Mesendoderm (in vitro differentiated cells): ENCODE measurements around the gene CTNNA1.
"Not testable (repeated sequence)": the region's sequence is repeated elsewhere in the genome, so short reads cannot be mapped to it uniquely, and the experiment has no call there.

Experiments used
- DNase-seq: peaks from one replicate; pipeline ENCODE4 v3.0.0; 2013
- H2AK5ac ChIP-seq: 2 replicates; pipeline ENCODE4 v1.6.1; 2013; ENCODE audit warnings: low read length, inconsistent platforms
- H2BK120ac ChIP-seq: 2 replicates; pipeline ENCODE4 v1.6.1; 2013; ENCODE audit warnings: low read depth, mild to moderate bottlenecking, low read length, moderate library complexity, mixed read lengths
- H2BK15ac ChIP-seq: replicated peaks from 2 replicates; pipeline ENCODE4 v1.6.1; 2013; ENCODE audit warnings: low read depth, mild to moderate bottlenecking, moderate library complexity
- H2BK5ac ChIP-seq: 2 replicates; pipeline ENCODE4 v1.6.1; 2013; ENCODE audit warnings: low read length, inconsistent platforms
- H3K18ac ChIP-seq: 2 replicates; pipeline ENCODE4 v1.6.1; 2013; ENCODE audit warnings: mild to moderate bottlenecking, low read length, mixed read lengths
- H3K23ac ChIP-seq: one replicate; pipeline ENCODE4 v1.6.1; 2013; ENCODE audit warnings: low read length
- H3K27ac ChIP-seq: 2 replicates; pipeline ENCODE4 v1.5.1; 2013; ENCODE audit warnings: low read depth, mild to moderate bottlenecking, inconsistent platforms, low read length, moderate library complexity
- H3K27me3 ChIP-seq: 2 replicates; pipeline ENCODE4 v1.6.1; 2013; ENCODE audit warnings: low read length, control low read depth, mild to moderate bottlenecking, inconsistent platforms; ENCODE audit not compliant: insufficient read depth, poor library complexity
- H3K36me3 ChIP-seq: 2 replicates; pipeline ENCODE4 v1.6.1; 2013; ENCODE audit warnings: low read length, inconsistent platforms; ENCODE audit not compliant: control insufficient read depth, insufficient read depth
- H3K4ac ChIP-seq: one replicate; pipeline ENCODE4 v1.6.1; 2013; ENCODE audit warnings: low read depth, mild to moderate bottlenecking, low read length, moderate library complexity
- H3K4me1 ChIP-seq: 2 replicates; pipeline ENCODE4 v1.6.1; 2013; ENCODE audit warnings: low read depth, low read length, inconsistent platforms; ENCODE audit not compliant: control insufficient read depth
- H3K4me2 ChIP-seq: 2 replicates; pipeline ENCODE4 v1.6.1; 2013; ENCODE audit warnings: low read length
- H3K4me3 ChIP-seq: 2 replicates; pipeline ENCODE4 v1.5.1; 2013; ENCODE audit warnings: mild to moderate bottlenecking, low read length
- H3K56ac ChIP-seq: one replicate; pipeline ENCODE4 v1.6.1; 2013; ENCODE audit warnings: low read length
- H3K79me1 ChIP-seq: 2 replicates; pipeline ENCODE4 v1.6.1; 2013; ENCODE audit warnings: low read length, inconsistent platforms
- H3K79me2 ChIP-seq: 2 replicates; pipeline ENCODE4 v1.6.1; 2013; ENCODE audit warnings: mild to moderate bottlenecking, low read length; ENCODE audit not compliant: control insufficient read depth, insufficient read depth
- H3K9ac ChIP-seq: 2 replicates; pipeline ENCODE4 v1.6.1; 2013; ENCODE audit warnings: low read length, inconsistent platforms
- H4K5ac ChIP-seq: one replicate; pipeline ENCODE4 v1.6.1; 2013; ENCODE audit warnings: low read length
- H4K8ac ChIP-seq: one replicate; pipeline ENCODE4 v1.6.1; 2013; ENCODE audit warnings: low read depth, mild to moderate bottlenecking, control low read depth, low read length, moderate library complexity
- WGBS: extraction: QIAGEN DNeasy Blood & Tissue Kit; methylation state at CpG from one replicate; pipeline ENCODE4 v1.1.7; 2013; ENCODE audit warnings: low lambda C conversion rate, missing lambda C conversion rate; ENCODE audit not compliant: insufficient coverage; ENCODE audit errors: extremely low coverage; 5-methylcytosine and 5-hydroxymethylcytosine counted together

Gene CTNNA1

DNA sequence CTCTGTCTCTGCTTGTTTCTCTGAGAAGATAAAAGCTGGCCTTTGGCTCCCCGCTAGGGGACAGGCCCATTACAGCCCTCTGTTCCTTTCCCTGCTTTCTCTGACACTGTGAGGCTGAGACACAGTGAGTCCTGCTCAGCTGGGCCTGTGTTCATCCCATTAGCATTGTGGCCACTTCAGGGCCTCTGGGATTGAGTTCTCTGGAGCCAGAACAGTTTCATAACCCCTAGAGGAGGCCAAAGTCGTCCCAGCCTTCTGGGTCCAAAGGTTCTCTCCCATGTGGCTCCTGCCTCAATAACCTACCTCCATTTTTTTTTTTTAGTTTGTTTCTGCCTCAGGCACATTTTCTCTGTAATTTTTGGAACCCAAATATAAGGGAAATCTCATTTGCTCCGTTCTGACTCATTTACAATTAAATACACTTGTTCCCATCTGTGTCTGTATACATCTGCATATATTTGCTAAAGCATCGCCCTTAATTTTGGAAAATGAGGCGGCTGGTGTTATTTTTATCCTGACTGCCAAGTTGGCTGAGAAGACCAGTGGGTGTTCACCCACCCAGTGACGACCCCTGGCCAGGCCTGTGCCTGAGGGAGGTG, 27.3 kb upstream of the CTNNA1 start:
- H2AK5ac ChIP-seq, result no peak overlapping the region
- H2BK15ac ChIP-seq, result peak overlapping the region; percentile 20

DNA sequence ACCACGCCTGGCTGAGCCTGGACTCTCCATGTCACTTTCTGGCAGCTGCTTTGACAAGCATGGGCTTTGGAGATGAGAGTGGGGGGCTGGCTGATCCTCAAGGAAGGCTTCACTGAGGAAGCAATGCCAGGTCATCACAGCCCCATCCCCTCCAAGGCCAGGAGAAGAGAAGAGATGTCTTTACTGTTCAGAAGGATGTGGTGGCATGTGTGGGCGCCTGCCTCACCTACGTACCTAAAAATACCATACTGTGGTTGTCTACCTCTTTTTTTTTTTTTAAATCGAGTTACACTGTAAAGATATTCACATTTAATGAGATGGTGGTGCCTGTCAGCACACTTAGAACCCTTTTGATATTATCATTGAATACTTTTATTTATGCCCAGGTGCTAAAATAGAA, 26.4 kb upstream of the CTNNA1 start:
- Histone ChIP-seq H4K8ac (no peak overlapping the region), H3K27ac (no peak overlapping the region), H3K4me1 (peaks cover 9% of the 10 kb centered on the region), H3K23ac (peak overlapping the region; percentile 36), H3K27me3 (no peaks in the 10 kb centered on the region), H2BK5ac (no peak overlapping the region), H2BK15ac (no peak overlapping the region), H2BK120ac (no peak overlapping the region), H4K5ac (no peak overlapping the region), H3K36me3 (no peaks in the 10 kb centered on the region), H3K4me3 (no peak overlapping the region), H2AK5ac (no peak overlapping the region), H3K79me1 (no peaks in the 10 kb centered on the region), H3K79me2 (no peaks in the 10 kb centered on the region), H3K56ac (no peak overlapping the region), H3K4ac (no peak overlapping the region), H3K9ac (no peak overlapping the region), H3K4me2 (no peak overlapping the region), H3K18ac (no peak overlapping the region)
- no peak for DNase-seq
- WGBS, result no CpG with 5 or more reads among the region's 4 CpGs

More for the DNA sequence above, 27.3 kb upstream of the CTNNA1 start:
- peak overlapping the region; percentile 52 for H3K56ac ChIP-seq
- no peak overlapping the region for H3K27ac ChIP-seq
- no peaks in the 10 kb centered on the region for H3K79me2 ChIP-seq
- H3K4me1 ChIP-seq, result peaks cover 9% of the 10 kb centered on the region
- no peak overlapping the region for H3K18ac ChIP-seq
- H4K8ac ChIP-seq, result no peak overlapping the region
- no peak overlapping the region for H2BK5ac ChIP-seq
- peak overlapping the region; percentile 30 for H3K9ac ChIP-seq
- H3K79me1 ChIP-seq, result no peaks in the 10 kb centered on the region
- H3K23ac ChIP-seq, result no peak overlapping the region
- no CpG with 5 or more reads among the region's 6 CpGs for WGBS
- no peak overlapping the region for H2BK120ac ChIP-seq
- H3K4me3 ChIP-seq, result no peak overlapping the region
- H3K4me2 ChIP-seq, result no peak overlapping the region
- no peak overlapping the region for H4K5ac ChIP-seq
- H3K27me3 ChIP-seq, result no peaks in the 10 kb centered on the region
- H3K4ac ChIP-seq, result peak overlapping the region; percentile 70
- H3K36me3 ChIP-seq, result no peaks in the 10 kb centered on the region
- DNase-seq, result peak; percentile 66

DNA sequence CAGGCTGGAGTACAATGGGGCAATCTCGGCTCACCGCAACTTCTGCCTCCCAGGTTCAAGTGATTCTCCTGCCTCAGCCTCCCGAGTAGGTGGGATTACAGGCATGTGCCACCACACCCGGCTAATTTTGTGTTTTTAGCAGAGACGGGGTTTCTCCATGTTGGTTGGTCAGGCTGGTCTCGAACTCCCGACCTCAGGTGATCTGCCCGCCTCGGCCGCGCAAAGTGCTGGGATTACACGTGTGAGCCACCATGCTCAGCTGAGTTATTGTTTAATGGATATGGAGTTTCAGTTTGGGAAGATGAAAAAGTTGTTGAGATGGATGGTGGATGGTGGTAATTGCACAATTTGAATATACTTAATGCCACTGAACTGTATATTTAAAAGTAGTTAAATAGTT, 22.7 kb upstream of the CTNNA1 start:
- no CpG with 5 or more reads among the region's 12 CpGs for WGBS
- not testable (repeated sequence) for H4K5ac ChIP-seq, H3K18ac ChIP-seq, H3K27me3 ChIP-seq, H3K27ac ChIP-seq, H3K23ac ChIP-seq, H2BK15ac ChIP-seq, H3K4me3 ChIP-seq, H2BK120ac ChIP-seq, DNase-seq, H3K4me1 ChIP-seq, H2BK5ac ChIP-seq, H4K8ac ChIP-seq, H3K9ac ChIP-seq, H3K79me1 ChIP-seq, H3K79me2 ChIP-seq, H2AK5ac ChIP-seq, H3K36me3 ChIP-seq, H3K4ac ChIP-seq, H3K4me2 ChIP-seq, H3K56ac ChIP-seq

DNA sequence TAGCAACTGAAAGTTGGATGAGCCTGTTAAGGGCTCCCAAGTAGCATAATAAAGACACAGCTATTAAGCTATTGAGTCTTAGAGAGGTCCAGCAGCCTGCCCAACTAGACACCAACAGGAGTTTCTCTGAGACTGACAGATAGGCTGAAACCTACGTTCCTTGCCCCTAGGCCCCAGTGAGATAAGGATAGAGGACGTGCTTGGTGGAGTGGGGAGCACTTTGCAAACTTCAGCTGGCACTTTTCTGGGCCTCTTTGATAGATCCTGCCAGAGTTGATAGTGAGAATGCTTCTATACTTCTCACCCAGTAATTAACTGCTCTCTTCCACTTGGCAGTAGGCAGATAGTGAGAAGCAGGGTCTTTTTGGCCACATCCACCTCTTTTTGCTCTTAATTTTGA, 20.8 kb upstream of the CTNNA1 start:
- Histone ChIP-seq H3K56ac (no peak overlapping the region), H3K9ac (no peak overlapping the region), H3K27me3 (no peaks in the 10 kb centered on the region), H3K18ac (no peak overlapping the region), H2BK120ac (no peak overlapping the region), H3K4me1 (no peaks in the 10 kb centered on the region), H3K4me2 (no peak overlapping the region), H3K4me3 (no peak overlapping the region), H3K27ac (no peak overlapping the region), H3K79me2 (no peaks in the 10 kb centered on the region), H3K23ac (no peak overlapping the region), H4K5ac (no peak overlapping the region), H2BK5ac (no peak overlapping the region), H2BK15ac (no peak overlapping the region), H4K8ac (no peak overlapping the region), H2AK5ac (no peak overlapping the region), H3K4ac (no peak overlapping the region), H3K79me1 (no peaks in the 10 kb centered on the region), H3K36me3 (no peaks in the 10 kb centered on the region)
- no CpG with 5 or more reads among the region's 2 CpGs for WGBS
- no peak for DNase-seq

DNA sequence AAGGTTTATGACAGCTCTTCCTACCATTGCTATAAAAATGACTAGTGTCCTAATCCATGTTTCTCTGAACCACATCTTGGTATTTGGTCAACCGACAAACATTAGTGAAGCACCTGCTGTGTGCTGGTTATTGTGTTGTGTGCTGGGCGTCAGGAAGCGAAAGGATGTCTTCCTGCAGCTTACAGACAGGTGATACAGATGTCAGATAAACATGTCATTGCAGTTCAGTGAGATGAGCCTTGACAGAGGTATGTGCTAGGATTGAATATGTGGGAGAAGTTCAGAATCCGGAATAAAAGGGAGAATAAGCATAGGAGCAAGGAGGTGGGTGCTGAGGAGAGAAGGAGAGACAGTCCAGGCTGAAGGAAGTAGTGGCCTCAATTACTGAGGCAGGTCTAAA, 20.3 kb upstream of the CTNNA1 start:
- DNase-seq, result no peak
- H4K5ac ChIP-seq, result no peak overlapping the region
- H2BK15ac ChIP-seq, result no peak overlapping the region
- H3K18ac ChIP-seq, result no peak overlapping the region
- no peaks in the 10 kb centered on the region for H3K36me3 ChIP-seq
- H3K56ac ChIP-seq, result no peak overlapping the region
- H3K4me1 ChIP-seq, result no peaks in the 10 kb centered on the region
- H2AK5ac ChIP-seq, result no peak overlapping the region
- no peak overlapping the region for H2BK5ac ChIP-seq
- no peak overlapping the region for H3K23ac ChIP-seq
- WGBS, result no CpG with 5 or more reads among the region's 4 CpGs
- no peak overlapping the region for H2BK120ac ChIP-seq
- no peak overlapping the region for H3K4ac ChIP-seq
- H3K4me2 ChIP-seq, result no peak overlapping the region
- H3K79me2 ChIP-seq, result no peaks in the 10 kb centered on the region
- H3K79me1 ChIP-seq, result no peaks in the 10 kb centered on the region
- no peak overlapping the region for H3K27ac ChIP-seq
- no peak overlapping the region for H4K8ac ChIP-seq
- H3K4me3 ChIP-seq, result no peak overlapping the region
- no peaks in the 10 kb centered on the region for H3K27me3 ChIP-seq
- H3K9ac ChIP-seq, result no peak overlapping the region

DNA sequence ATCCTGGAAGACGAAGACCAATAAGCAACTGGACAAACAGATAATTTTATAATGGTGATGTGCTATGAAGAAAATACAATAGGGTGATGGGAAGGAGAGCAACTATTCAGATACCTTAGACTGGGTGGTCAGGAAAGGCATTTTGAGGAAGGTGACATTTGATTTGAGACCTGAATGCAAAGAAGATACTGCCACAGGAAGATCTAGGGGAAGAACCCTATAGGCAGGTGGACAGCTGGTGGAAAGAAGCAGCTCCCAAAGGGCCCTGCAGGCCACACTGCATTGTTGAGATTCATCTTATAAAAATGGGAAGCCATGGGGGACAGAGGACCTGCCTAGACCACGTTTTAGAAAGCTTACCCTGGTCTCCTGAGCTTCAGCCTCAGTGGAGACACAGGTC, 19.7 kb upstream of the CTNNA1 start:
- Histone ChIP-seq H2BK120ac (no peak overlapping the region), H4K5ac (no peak overlapping the region), H3K4ac (no peak overlapping the region), H3K36me3 (no peaks in the 10 kb centered on the region), H3K23ac (no peak overlapping the region), H3K79me1 (no peaks in the 10 kb centered on the region), H3K27me3 (no peaks in the 10 kb centered on the region), H2BK15ac (no peak overlapping the region), H3K4me2 (no peak overlapping the region), H2BK5ac (no peak overlapping the region), H2AK5ac (no peak overlapping the region), H3K4me3 (no peak overlapping the region), H3K18ac (no peak overlapping the region), H3K79me2 (no peaks in the 10 kb centered on the region), H4K8ac (no peak overlapping the region), H3K56ac (no peak overlapping the region), H3K9ac (no peak overlapping the region), H3K4me1 (no peaks in the 10 kb centered on the region), H3K27ac (no peak overlapping the region)
- WGBS, result no CpG with 5 or more reads among the region's 2 CpGs
- DNase-seq, result no peak
